Natural killer cell (primary cell): ENCODE data around the gene KCNC1. TPM values are rescaled to one million over a fixed set of nuclear protein-coding genes. Genes with fewer than 3 reads are reported as not detected.

Experiments
- ATAC-seq, 3 donors: fragments of 150-1000 bp in 2 of 3; fragments of 200-7000 bp in 1 of 3; cut with Tn5 transposase; 1 replicate in 1 of 3; 2 replicates in 2 of 3; pipeline ENCODE4 v1.10.0; 2021; ENCODE audit warnings: mild to moderate bottlenecking in 2 of 3, moderate library complexity in 2 of 3
- DNase-seq, 2 donors: peaks; one replicate each; pipeline versions ENCODE4 v3.0.0 to v3.0.0-alpha.2; 2013 to 2021; ENCODE audit warnings: mixed read lengths in 1 of 2
- H3K27ac ChIP-seq: one replicate; pipeline ENCODE4 v1.5.1; 2013; ENCODE audit warnings: mild to moderate bottlenecking, low read length
- H3K27me3 ChIP-seq: one replicate; pipeline ENCODE4 v1.6.1; 2013; ENCODE audit warnings: low read length; ENCODE audit not compliant: control insufficient read depth, insufficient read depth
- H3K36me3 ChIP-seq: one replicate; pipeline ENCODE4 v1.6.1; 2013; ENCODE audit warnings: low read length; ENCODE audit not compliant: control insufficient read depth, insufficient read depth
- H3K4me1 ChIP-seq: one replicate; pipeline ENCODE4 v1.6.1; 2013; ENCODE audit warnings: low read length; ENCODE audit not compliant: control insufficient read depth, insufficient read depth
- H3K4me3 ChIP-seq: one replicate; pipeline ENCODE4 v1.5.1; 2013; ENCODE audit warnings: low read length
- H3K9me3 ChIP-seq: one replicate; pipeline ENCODE4 v1.6.1; 2013; ENCODE audit warnings: low read length; ENCODE audit not compliant: control insufficient read depth, insufficient read depth
- H3K27ac Mint-ChIP-seq, 2 donors: one replicate each; pipeline ENCODE4 v1.8.0; 2022; ENCODE audit warnings: mild to moderate bottlenecking in 2 of 2, mixed read lengths in 2 of 2, moderate library complexity in 1 of 2
- H3K27me3 Mint-ChIP-seq, 2 donors: one replicate each; pipeline ENCODE4 v1.8.0; 2022; ENCODE audit warnings: low read depth in 2 of 2, mixed read lengths in 2 of 2
- H3K36me3 Mint-ChIP-seq: one replicate; pipeline ENCODE4 v1.8.0; 2022; ENCODE audit warnings: mixed read lengths
- H3K4me1 Mint-ChIP-seq, 2 donors: one replicate each; pipeline ENCODE4 v1.8.0; 2022; ENCODE audit warnings: mixed read lengths in 2 of 2
- H3K4me3 Mint-ChIP-seq: one replicate; pipeline ENCODE4 v1.8.0; 2022; ENCODE audit warnings: mild to moderate bottlenecking, moderate library complexity, mixed read lengths
- H3K9me3 Mint-ChIP-seq, 2 donors: one replicate each; pipeline ENCODE4 v1.8.0; 2022; ENCODE audit warnings: mixed read lengths in 2 of 2
- CTCF ChIP-seq: fragments of 200-600 bp; IDR thresholded peaks from one replicate; pipeline ENCODE4 v1.8.0; 2022; ENCODE audit warnings: antibody characterized with exemption
- WGBS: methylation state at CpG from one replicate; pipeline ENCODE4 v1.1.7; 2013; ENCODE audit warnings: missing lambda C conversion rate; ENCODE audit not compliant: insufficient coverage; 5-methylcytosine and 5-hydroxymethylcytosine counted together
- intact Hi-C: fragments of 100-400 bp; cut with micrococcal nuclease; formaldehyde crosslinking; loops from one replicate; pipeline ENCODE4 v1.14.2; 2022
- total RNA-seq, 4 donors: library from RNA; stranded (reverse); fragments of 120-200 nt in 1 of 4; gene quantifications; one replicate each; pipeline versions ENCODE4 v1.2.3 to v1.2.4, GENCODE V29; 2013 to 2022

KCNC1 gene
- total RNA-seq, 3 donors from 2014 or later (not counting 1 experiment from before 2014, with no cell fraction given): not detected

- Mint-ChIP-seq H3K4me1 (no peaks in the 10 kb centered on the region), H3K9me3 (no peaks in the 10 kb centered on the region), H3K27ac (no peak overlapping the region), H3K4me3 (no peak overlapping the region), H3K36me3 (no peaks in the 10 kb centered on the region), H3K27me3 (peaks cover 9 to 29% of the 10 kb centered on the region in 2 donors)
- 89% methylated on average over 10 of the region's 10 CpGs for WGBS
- no peak for ATAC-seq
- Histone ChIP-seq H3K27ac (no peak overlapping the region), H3K9me3 (no peaks in the 10 kb centered on the region), H3K4me3 (no peak overlapping the region), H3K4me1 (no peaks in the 10 kb centered on the region), H3K27me3 (no peaks in the 10 kb centered on the region), H3K36me3 (no peaks in the 10 kb centered on the region)
- no peak for TF ChIP-seq CTCF
- no peak for DNase-seq
- intact Hi-C loops: no loop called here
Measured at GRCh38 chr11:17753641-17754040, 19.1 kb downstream of the KCNC1 start.

DNA sequence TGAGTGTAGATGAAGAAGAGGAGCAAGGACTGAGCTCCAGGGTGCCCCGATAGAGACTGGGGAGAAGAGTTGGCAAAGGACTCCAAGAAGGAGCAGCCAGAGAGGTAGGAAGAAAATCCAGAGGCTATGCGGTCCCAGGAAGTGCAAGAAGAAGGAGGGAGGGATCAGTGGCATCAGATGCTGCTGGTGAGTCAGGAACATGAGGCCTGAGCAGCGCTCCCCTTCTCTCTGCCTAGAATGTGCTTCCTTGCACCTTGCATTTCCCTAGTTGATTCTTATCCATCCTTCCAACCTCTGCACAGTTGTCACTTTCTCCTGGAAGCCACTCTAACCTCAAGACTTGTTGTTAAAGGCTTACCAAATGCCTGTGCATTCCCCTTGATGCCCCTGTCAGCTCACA lies 21.3 kb downstream of the KCNC1 start:
- WGBS: 78% methylated on average over 3 of the region's 3 CpGs
- DNase-seq: no peak
- Histone ChIP-seq H3K4me1 (no peaks in the 10 kb centered on the region), H3K36me3 (no peaks in the 10 kb centered on the region), H3K27ac (no peak overlapping the region), H3K4me3 (no peak overlapping the region), H3K9me3 (no peaks in the 10 kb centered on the region), H3K27me3 (no peaks in the 10 kb centered on the region)
- Mint-ChIP-seq H3K4me3 (no peak overlapping the region), H3K27me3 (peaks cover 7 to 29% of the 10 kb centered on the region in 2 donors), H3K27ac (no peak overlapping the region), H3K36me3 (no peaks in the 10 kb centered on the region), H3K9me3 (no peaks in the 10 kb centered on the region), H3K4me1 (no peaks in the 10 kb centered on the region)
- intact Hi-C loops: no loop called here
- no peak for ATAC-seq
- no peak for TF ChIP-seq CTCF

- H3K4me1 Mint-ChIP-seq: no peaks in the 10 kb centered on the region
- H3K9me3 Mint-ChIP-seq: no peaks in the 10 kb centered on the region
- H3K27ac Mint-ChIP-seq: no peak overlapping the region
- DNase-seq (peak in 1 of 2 donors; percentile 17), ATAC-seq (peak in 2 of 3 donors; percentile 40 to 61)
- H3K36me3 ChIP-seq: no peaks in the 10 kb centered on the region
- intact Hi-C loops: no loop called here
- H3K36me3 Mint-ChIP-seq: no peaks in the 10 kb centered on the region
- H3K27ac ChIP-seq: no peak overlapping the region
- 62% methylated on average over 22 of the region's 23 CpGs for WGBS
- no peak for TF ChIP-seq CTCF
- H3K27me3 ChIP-seq: no peaks in the 10 kb centered on the region
- peaks cover 2 to 12% of the 10 kb centered on the region in 2 donors for H3K27me3 Mint-ChIP-seq
- no peak overlapping the region for H3K4me3 ChIP-seq
- no peaks in the 10 kb centered on the region for H3K9me3 ChIP-seq
- H3K4me1 ChIP-seq: no peaks in the 10 kb centered on the region
- no peak overlapping the region for H3K4me3 Mint-ChIP-seq
Measured at GRCh38 chr11:17760102-17761029, 25.8 kb downstream of the KCNC1 start.
